ENCODE measurements around the gene RSKR.
"Not testable (repeated sequence)": the region's sequence is repeated elsewhere in the genome, so short reads cannot be mapped to it uniquely, and the experiment has no call there.

The RSKR gene

GRCh38 chr17:28661635-28662526 lies 47.9 kb upstream of the RSKR start, which contains the start of the genes SDF2 and SUPT6H:
Gene SDF2, minus strand, starts transcription at chr17:28661906. Its CDS starts 30 bp downstream, at chr17:28661876.
Gene SUPT6H, plus strand, starts transcription at chr17:28662205. Its CDS starts 11,197 bp downstream, at chr17:28673402.
- peak within 1 kb of the TSS; percentile 97 for H2AFZ ChIP-seq (ENCODE audit: low read depth, low read length)
- H3K9me3 ChIP-seq (ENCODE audit: insufficient read depth, low read length, severe bottlenecking) = peaks cover 9% of the 10 kb centered on the region
- peak within 1 kb of the TSS; percentile 68 for H3K4me2 ChIP-seq (ENCODE audit: insufficient read depth, low read length)
- H4K20me1 ChIP-seq (ENCODE audit: insufficient read depth, low read length) = peaks cover 16% of the 10 kb centered on the region; the same call in 1 of the 2 replicates
- peak; percentile 84 for ATAC-seq (ENCODE audit: insufficient read depth, low read depth)
- TF ChIP-seq EZH2 (IDR thresholded peaks at IDR 0.05; ENCODE audit: borderline replicate concordance, low read depth, low read length, severe bottlenecking) (no peak), CTCF (IDR thresholded peaks at IDR 0.05; ENCODE audit: borderline replicate concordance, extremely low read depth, low read length, poor library complexity, severe bottlenecking) (no peak)
- peak within 1 kb of the TSS; percentile 87 to 89 for H3K4me3 ChIP-seq (ENCODE audit: low read depth in 1 of 2, low read length in 2 of 2)
- H3K4me1 ChIP-seq (ENCODE audit: insufficient read depth, low read length) = peaks cover 39% of the 10 kb centered on the region
- no peaks in the 10 kb centered on the region for H3K27me3 ChIP-seq (ENCODE audit: insufficient read depth, low read length, poor library complexity)
- peaks cover 82% of the 10 kb centered on the region for H3K79me2 ChIP-seq (ENCODE audit: insufficient read depth, low read length)
- DNase-seq = peak; percentile 92
- peak within 1 kb of the TSS; percentile 87 for H3K9ac ChIP-seq (ENCODE audit: low read depth, low read length)
- H3K36me3 ChIP-seq (ENCODE audit: insufficient read depth, low read length) = peaks cover 58% of the 10 kb centered on the region
- H3K27ac ChIP-seq (ENCODE audit: low read length) = peak within 1 kb of the TSS; percentile 99

- not testable (repeated sequence) for ATAC-seq (ENCODE audit: insufficient read depth, low read depth); H3K9me3 ChIP-seq (ENCODE audit: insufficient read depth, low read length, severe bottlenecking); H3K9ac ChIP-seq (ENCODE audit: low read depth, low read length); H3K27ac ChIP-seq (ENCODE audit: low read length); H4K20me1 ChIP-seq (ENCODE audit: insufficient read depth, low read length); H2AFZ ChIP-seq (ENCODE audit: low read depth, low read length); H3K27me3 ChIP-seq (ENCODE audit: insufficient read depth, low read length, poor library complexity); H3K4me3 ChIP-seq (ENCODE audit: low read depth in 1 of 2, low read length in 2 of 2); H3K4me2 ChIP-seq (ENCODE audit: insufficient read depth, low read length)
- H3K4me1 ChIP-seq (ENCODE audit: insufficient read depth, low read length) = peaks cover 31% of the 10 kb centered on the region
- peaks cover 72% of the 10 kb centered on the region for H3K79me2 ChIP-seq (ENCODE audit: insufficient read depth, low read length)
- peaks cover 48% of the 10 kb centered on the region for H3K36me3 ChIP-seq (ENCODE audit: insufficient read depth, low read length)
- peak; percentile 18 for DNase-seq
These were observed 45.5 kb upstream of the RSKR start for GRCh38 chr17:28659497-28659881.

- H3K4me2 ChIP-seq (ENCODE audit: insufficient read depth, low read length); H3K9me3 ChIP-seq (ENCODE audit: insufficient read depth, low read length, severe bottlenecking); H3K27ac ChIP-seq (ENCODE audit: low read length); H3K27me3 ChIP-seq (ENCODE audit: insufficient read depth, low read length, poor library complexity); ATAC-seq (ENCODE audit: insufficient read depth, low read depth); H3K9ac ChIP-seq (ENCODE audit: low read depth, low read length); H2AFZ ChIP-seq (ENCODE audit: low read depth, low read length); H4K20me1 ChIP-seq (ENCODE audit: insufficient read depth, low read length); H3K4me3 ChIP-seq (ENCODE audit: low read depth in 1 of 2, low read length in 2 of 2): not testable (repeated sequence)
- peaks cover 48% of the 10 kb centered on the region for H3K36me3 ChIP-seq (ENCODE audit: insufficient read depth, low read length)
- H3K79me2 ChIP-seq (ENCODE audit: insufficient read depth, low read length) = peaks cover 66% of the 10 kb centered on the region
- peaks cover 26% of the 10 kb centered on the region for H3K4me1 ChIP-seq (ENCODE audit: insufficient read depth, low read length)
- DNase-seq = peak; percentile 54
These were observed 44.9 kb upstream of the RSKR start for GRCh38 chr17:28658766-28659496.

GRCh38 chr17:28658342-28658741 lies 44.4 kb upstream of the RSKR start:
- H3K36me3 ChIP-seq (ENCODE audit: insufficient read depth, low read length) = peaks cover 50% of the 10 kb centered on the region
- not testable (repeated sequence) for H3K9me3 ChIP-seq (ENCODE audit: insufficient read depth, low read length, severe bottlenecking); H3K4me2 ChIP-seq (ENCODE audit: insufficient read depth, low read length); H3K27ac ChIP-seq (ENCODE audit: low read length); H3K9ac ChIP-seq (ENCODE audit: low read depth, low read length); H2AFZ ChIP-seq (ENCODE audit: low read depth, low read length); H3K4me3 ChIP-seq (ENCODE audit: low read depth in 1 of 2, low read length in 2 of 2); ATAC-seq (ENCODE audit: insufficient read depth, low read depth); H4K20me1 ChIP-seq (ENCODE audit: insufficient read depth, low read length); DNase-seq; H3K27me3 ChIP-seq (ENCODE audit: insufficient read depth, low read length, poor library complexity)
- peaks cover 60% of the 10 kb centered on the region for H3K79me2 ChIP-seq (ENCODE audit: insufficient read depth, low read length)
- H3K4me1 ChIP-seq (ENCODE audit: insufficient read depth, low read length) = peaks cover 20% of the 10 kb centered on the region

Data from DND-41 (cell line).